ENCODE results near the gene EFR3B.

Gene EFR3B

GRCh38 chr2:25018681-25019080, 23.2 kb upstream of the EFR3B start:
- no peaks in the 10 kb centered on the region for H3K9me3 ChIP-seq (replicated peaks; ENCODE audit: low read length)
- peaks cover 19% of the 10 kb centered on the region for H3K27me3 ChIP-seq (ENCODE audit: control insufficient read depth, insufficient read depth, low read length)
- H3K9ac ChIP-seq (ENCODE audit: low read depth, low read length) = no peak overlapping the region
- no peaks in the 10 kb centered on the region for H3K36me3 ChIP-seq (ENCODE audit: insufficient read depth, low read length)
- no peak overlapping the region for H3K4me3 ChIP-seq (ENCODE audit: low read length)
- H3K4me1 ChIP-seq (ENCODE audit: control insufficient read depth, insufficient read depth, low read length) = no peaks in the 10 kb centered on the region
- no peak overlapping the region for H3K4me2 ChIP-seq (ENCODE audit: low read length)

- Histone ChIP-seq H3K36me3 (ENCODE audit: insufficient read depth, low read length) (no peaks in the 10 kb centered on the region), H3K27me3 (ENCODE audit: control insufficient read depth, insufficient read depth, low read length) (peaks cover 29% of the 10 kb centered on the region), H3K4me3 (ENCODE audit: low read length) (no peak overlapping the region), H3K4me2 (ENCODE audit: low read length) (no peak overlapping the region), H3K9ac (ENCODE audit: low read depth, low read length) (no peak overlapping the region), H3K9me3 (replicated peaks; ENCODE audit: low read length) (no peaks in the 10 kb centered on the region), H3K4me1 (ENCODE audit: control insufficient read depth, insufficient read depth, low read length) (no peaks in the 10 kb centered on the region)
These were observed 20.0 kb upstream of the EFR3B start for GRCh38 chr2:25021791-25022362.

GRCh38 chr2:25023333-25023732, 18.5 kb upstream of the EFR3B start:
- Histone ChIP-seq H3K4me2 (ENCODE audit: low read length) (no peak overlapping the region), H3K4me3 (ENCODE audit: low read length) (no peak overlapping the region), H3K27me3 (ENCODE audit: control insufficient read depth, insufficient read depth, low read length) (peaks cover 27% of the 10 kb centered on the region), H3K9me3 (replicated peaks; ENCODE audit: low read length) (no peaks in the 10 kb centered on the region), H3K36me3 (ENCODE audit: insufficient read depth, low read length) (no peaks in the 10 kb centered on the region), H3K4me1 (ENCODE audit: control insufficient read depth, insufficient read depth, low read length) (no peaks in the 10 kb centered on the region), H3K9ac (ENCODE audit: low read depth, low read length) (no peak overlapping the region)

- no peaks in the 10 kb centered on the region for H3K4me1 ChIP-seq (ENCODE audit: control insufficient read depth, insufficient read depth, low read length)
- no peak overlapping the region for H3K9ac ChIP-seq (ENCODE audit: low read depth, low read length)
These were observed 16.5 kb upstream of the EFR3B start for GRCh38 chr2:25025229-25026007.

GRCh38 chr2:25026008-25026530, 15.8 kb upstream of the EFR3B start:
- H3K9ac ChIP-seq (ENCODE audit: low read depth, low read length) = no peak overlapping the region
- no peaks in the 10 kb centered on the region for H3K9me3 ChIP-seq (replicated peaks; ENCODE audit: low read length)
- no peak overlapping the region for H3K4me3 ChIP-seq (ENCODE audit: low read length)
- no peak overlapping the region for H3K4me2 ChIP-seq (ENCODE audit: low read length)
- H3K4me1 ChIP-seq (ENCODE audit: control insufficient read depth, insufficient read depth, low read length) = no peaks in the 10 kb centered on the region
- no peaks in the 10 kb centered on the region for H3K36me3 ChIP-seq (ENCODE audit: insufficient read depth, low read length)
- H3K27me3 ChIP-seq (ENCODE audit: control insufficient read depth, insufficient read depth, low read length) = peaks cover 20% of the 10 kb centered on the region

More at GRCh38 chr2:25025229-25026007, 16.5 kb upstream of the EFR3B start:
- no peaks in the 10 kb centered on the region for H3K9me3 ChIP-seq (replicated peaks; ENCODE audit: low read length)
- H3K36me3 ChIP-seq (ENCODE audit: insufficient read depth, low read length) = no peaks in the 10 kb centered on the region
- H3K4me3 ChIP-seq (ENCODE audit: low read length) = no peak overlapping the region
- no peak overlapping the region for H3K4me2 ChIP-seq (ENCODE audit: low read length)
- peaks cover 20% of the 10 kb centered on the region for H3K27me3 ChIP-seq (ENCODE audit: control insufficient read depth, insufficient read depth, low read length)

- H3K27me3 ChIP-seq (ENCODE audit: control insufficient read depth, insufficient read depth, low read length) = peaks cover 18% of the 10 kb centered on the region
- no peaks in the 10 kb centered on the region for H3K36me3 ChIP-seq (ENCODE audit: insufficient read depth, low read length)
- no peaks in the 10 kb centered on the region for H3K9me3 ChIP-seq (replicated peaks; ENCODE audit: low read length)
- no peak overlapping the region for H3K9ac ChIP-seq (ENCODE audit: low read depth, low read length)
- H3K4me1 ChIP-seq (ENCODE audit: control insufficient read depth, insufficient read depth, low read length) = no peaks in the 10 kb centered on the region
- no peak overlapping the region for H3K4me2 ChIP-seq (ENCODE audit: low read length)
- no peak overlapping the region for H3K4me3 ChIP-seq (ENCODE audit: low read length)
These were observed 12.7 kb upstream of the EFR3B start for GRCh38 chr2:25029183-25029554.

- Histone ChIP-seq H3K9me3 (replicated peaks; ENCODE audit: low read length) (no peaks in the 10 kb centered on the region), H3K36me3 (ENCODE audit: insufficient read depth, low read length) (no peaks in the 10 kb centered on the region), H3K4me3 (ENCODE audit: low read length) (no peak overlapping the region), H3K4me1 (ENCODE audit: control insufficient read depth, insufficient read depth, low read length) (no peaks in the 10 kb centered on the region), H3K9ac (ENCODE audit: low read depth, low read length) (no peak overlapping the region), H3K4me2 (ENCODE audit: low read length) (no peak overlapping the region), H3K27me3 (ENCODE audit: control insufficient read depth, insufficient read depth, low read length) (peaks cover 24% of the 10 kb centered on the region)
These were observed 11.2 kb upstream of the EFR3B start for GRCh38 chr2:25030702-25031101.

- Histone ChIP-seq H3K4me2 (ENCODE audit: low read length) (no peak overlapping the region), H3K9ac (ENCODE audit: low read depth, low read length) (no peak overlapping the region), H3K4me1 (ENCODE audit: control insufficient read depth, insufficient read depth, low read length) (no peaks in the 10 kb centered on the region), H3K36me3 (ENCODE audit: insufficient read depth, low read length) (no peaks in the 10 kb centered on the region), H3K27me3 (ENCODE audit: control insufficient read depth, insufficient read depth, low read length) (peaks cover 38% of the 10 kb centered on the region), H3K4me3 (ENCODE audit: low read length) (no peak overlapping the region), H3K9me3 (replicated peaks; ENCODE audit: low read length) (no peaks in the 10 kb centered on the region)
These were observed 9.8 kb upstream of the EFR3B start for GRCh38 chr2:25032094-25032493.

GRCh38 chr2:25032901-25033300, 9.0 kb upstream of the EFR3B start:
- Histone ChIP-seq H3K9ac (ENCODE audit: low read depth, low read length) (no peak overlapping the region), H3K4me2 (ENCODE audit: low read length) (no peak overlapping the region), H3K27me3 (ENCODE audit: control insufficient read depth, insufficient read depth, low read length) (peaks cover 42% of the 10 kb centered on the region), H3K36me3 (ENCODE audit: insufficient read depth, low read length) (no peaks in the 10 kb centered on the region), H3K4me3 (ENCODE audit: low read length) (no peak overlapping the region), H3K4me1 (ENCODE audit: control insufficient read depth, insufficient read depth, low read length) (no peaks in the 10 kb centered on the region), H3K9me3 (replicated peaks; ENCODE audit: low read length) (no peaks in the 10 kb centered on the region)

GRCh38 chr2:25034081-25034480, 7.8 kb upstream of the EFR3B start:
- no peaks in the 10 kb centered on the region for H3K9me3 ChIP-seq (replicated peaks; ENCODE audit: low read length)
- H3K4me2 ChIP-seq (ENCODE audit: low read length) = no peak overlapping the region
- peaks cover 45% of the 10 kb centered on the region for H3K27me3 ChIP-seq (ENCODE audit: control insufficient read depth, insufficient read depth, low read length)
- no peak overlapping the region for H3K4me3 ChIP-seq (ENCODE audit: low read length)
- no peaks in the 10 kb centered on the region for H3K36me3 ChIP-seq (ENCODE audit: insufficient read depth, low read length)
- H3K9ac ChIP-seq (ENCODE audit: low read depth, low read length) = no peak overlapping the region
- H3K4me1 ChIP-seq (ENCODE audit: control insufficient read depth, insufficient read depth, low read length) = no peaks in the 10 kb centered on the region

GRCh38 chr2:25035537-25036220, 6.2 kb upstream of the EFR3B start:
- H3K9me3 ChIP-seq (replicated peaks; ENCODE audit: low read length) = no peaks in the 10 kb centered on the region
- H3K4me3 ChIP-seq (ENCODE audit: low read length) = no peak overlapping the region
- H3K4me1 ChIP-seq (ENCODE audit: control insufficient read depth, insufficient read depth, low read length) = no peaks in the 10 kb centered on the region
- peaks cover 53% of the 10 kb centered on the region for H3K27me3 ChIP-seq (ENCODE audit: control insufficient read depth, insufficient read depth, low read length)
- H3K9ac ChIP-seq (ENCODE audit: low read depth, low read length) = no peak overlapping the region
- H3K4me2 ChIP-seq (ENCODE audit: low read length) = no peak overlapping the region
- H3K36me3 ChIP-seq (ENCODE audit: insufficient read depth, low read length) = no peaks in the 10 kb centered on the region
